Fibroblast of lung (primary cell): ENCODE measurements around the gene KIR3DL3.
"Not testable (repeated sequence)": the region's sequence is repeated elsewhere in the genome, so short reads cannot be mapped to it uniquely, and the experiment has no call there.

Experiments
- CTCF ChIP-seq, 2 donors: IDR thresholded peaks in 1 of 2; conservative IDR thresholded peaks in 1 of 2; 1 replicate in 1 of 2; 2 replicates in 1 of 2; pipeline ENCODE4 v1.5.1; 2011 to 2012; ENCODE audit warnings: low read length in 2 of 2, control low read depth in 1 of 2, inconsistent platforms in 1 of 2, low read depth in 1 of 2, mild to moderate bottlenecking in 1 of 2
- EZH2 ChIP-seq: IDR thresholded peaks from 2 replicates; pipeline ENCODE4 v1.5.1; 2012; ENCODE audit warnings: low read length, control low read depth, mild to moderate bottlenecking; ENCODE audit errors: missing control alignments

DNA sequence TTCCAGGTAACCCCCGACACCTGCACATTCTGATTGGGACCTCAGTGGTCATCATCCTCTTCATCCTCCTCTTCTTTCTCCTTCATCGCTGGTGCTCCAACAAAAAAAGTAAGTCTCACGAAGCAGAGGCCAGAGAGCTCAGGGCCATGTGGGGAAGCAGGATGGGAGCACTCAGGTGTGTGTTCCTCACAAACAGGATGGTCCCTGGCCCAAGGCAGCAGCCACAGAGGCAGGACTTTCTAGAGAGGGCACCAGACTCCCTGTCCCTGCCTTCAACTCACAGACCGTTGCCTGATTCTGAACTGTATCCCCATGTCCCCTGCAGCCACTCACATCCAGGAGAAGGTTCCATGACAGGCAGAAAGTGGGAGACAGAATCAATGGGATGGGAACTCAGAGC lies 58.7 kb downstream of the KIR3DL3 start:
- not testable (repeated sequence) for TF ChIP-seq CTCF (conservative IDR thresholded peaks at IDR 0.05 in 1 of 2, IDR thresholded peaks at IDR 0.05 in 1 of 2; ENCODE audit: low read depth in 1 of 2, low read length in 2 of 2); EZH2
